HG03460 (cell line): ENCODE measurements around the gene BCL6B.
"Not testable (repeated sequence)": the region's sequence is repeated elsewhere in the genome, so short reads cannot be mapped to it uniquely, and the experiment has no call there.

ENCODE experiments used
- ATAC-seq: cut with Tn5 transposase; IDR thresholded peaks from one replicate; pipeline ENCODE4 v1.9.1; 2021; ENCODE audit not compliant: unreplicated experiment

The BCL6B gene

DNA sequence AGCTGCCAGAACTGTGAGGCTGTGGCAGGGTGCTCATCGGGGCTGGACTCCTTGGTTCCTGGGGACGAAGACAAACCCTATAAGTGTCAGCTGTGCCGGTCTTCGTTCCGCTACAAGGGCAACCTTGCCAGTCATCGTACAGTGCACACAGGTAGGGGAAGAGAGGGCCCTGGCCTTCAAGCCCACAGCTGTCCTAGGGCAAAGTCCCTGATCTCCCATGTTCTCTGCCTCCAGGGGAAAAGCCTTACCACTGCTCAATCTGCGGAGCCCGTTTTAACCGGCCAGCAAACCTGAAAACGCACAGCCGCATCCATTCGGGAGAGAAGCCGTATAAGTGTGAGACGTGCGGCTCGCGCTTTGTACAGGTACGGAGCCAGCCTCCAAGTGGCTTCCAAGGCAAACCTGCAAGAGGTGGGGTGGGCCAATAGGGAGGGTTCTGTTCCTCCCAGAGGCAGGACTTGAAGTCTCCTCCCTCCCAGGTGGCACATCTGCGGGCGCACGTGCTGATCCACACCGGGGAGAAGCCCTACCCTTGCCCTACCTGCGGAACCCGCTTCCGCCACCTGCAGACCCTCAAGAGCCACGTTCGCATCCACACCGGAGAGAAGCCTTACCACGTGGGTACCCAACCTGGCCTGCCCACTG, 3.7 kb downstream of the BCL6B start:
- no peak for ATAC-seq

DNA sequence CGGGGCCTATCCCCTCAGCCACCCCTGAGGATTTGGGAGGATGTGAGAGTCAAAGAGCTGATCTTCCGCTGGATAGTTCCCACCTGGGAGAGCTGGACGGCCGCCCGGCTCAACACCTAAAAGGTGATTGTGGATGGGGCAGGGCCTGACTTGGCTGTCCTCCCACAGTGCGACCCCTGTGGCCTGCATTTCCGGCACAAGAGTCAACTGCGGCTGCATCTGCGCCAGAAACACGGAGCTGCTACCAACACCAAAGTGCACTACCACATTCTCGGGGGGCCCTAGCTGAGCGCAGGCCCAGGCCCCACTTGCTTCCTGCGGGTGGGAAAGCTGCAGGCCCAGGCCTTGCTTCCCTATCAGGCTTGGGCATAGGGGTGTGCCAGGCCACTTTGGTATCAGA, 4.5 kb downstream of the BCL6B start:
- no peak for ATAC-seq

DNA sequence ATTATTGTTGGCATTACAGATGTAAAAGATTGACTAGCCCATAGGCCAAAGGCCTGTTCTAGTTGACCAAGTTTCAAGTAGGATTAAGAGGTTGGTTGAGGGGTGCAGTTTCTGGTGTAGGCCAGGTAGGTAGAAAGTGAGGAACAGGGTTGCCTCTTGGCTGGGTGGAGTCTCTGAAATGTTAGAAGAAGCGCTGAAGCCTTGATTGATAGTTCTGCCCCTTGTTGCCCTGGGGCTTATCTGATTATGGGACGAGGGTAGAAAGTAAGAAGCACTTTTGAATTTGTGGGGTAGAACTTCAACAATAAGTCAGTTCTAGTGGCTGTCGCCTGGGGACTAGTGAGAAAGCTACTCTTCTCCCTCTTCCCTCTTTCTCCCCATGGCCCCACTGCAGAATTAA, 6.2 kb downstream of the BCL6B start:
- ATAC-seq: no peak

DNA sequence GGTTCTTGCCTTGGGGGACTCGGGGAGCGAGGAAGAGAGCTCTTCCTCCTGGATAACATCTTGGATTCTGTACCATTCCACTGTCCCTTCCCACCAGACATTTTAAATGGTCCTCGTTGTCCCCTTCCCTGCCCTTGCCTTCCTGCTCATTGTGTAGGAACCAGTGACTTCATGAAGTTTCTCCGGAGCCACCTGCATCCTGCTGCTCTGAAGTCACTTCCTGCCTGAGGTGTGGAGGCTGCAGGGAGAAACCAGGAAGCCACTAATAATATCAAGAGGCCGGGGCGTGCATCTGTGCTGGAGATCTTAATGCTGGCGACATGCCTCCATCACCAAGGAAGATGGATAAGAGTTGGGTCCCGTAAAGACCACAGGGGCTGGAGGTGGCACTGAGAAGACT, 6.8 kb downstream of the BCL6B start:
- ATAC-seq: no peak

DNA sequence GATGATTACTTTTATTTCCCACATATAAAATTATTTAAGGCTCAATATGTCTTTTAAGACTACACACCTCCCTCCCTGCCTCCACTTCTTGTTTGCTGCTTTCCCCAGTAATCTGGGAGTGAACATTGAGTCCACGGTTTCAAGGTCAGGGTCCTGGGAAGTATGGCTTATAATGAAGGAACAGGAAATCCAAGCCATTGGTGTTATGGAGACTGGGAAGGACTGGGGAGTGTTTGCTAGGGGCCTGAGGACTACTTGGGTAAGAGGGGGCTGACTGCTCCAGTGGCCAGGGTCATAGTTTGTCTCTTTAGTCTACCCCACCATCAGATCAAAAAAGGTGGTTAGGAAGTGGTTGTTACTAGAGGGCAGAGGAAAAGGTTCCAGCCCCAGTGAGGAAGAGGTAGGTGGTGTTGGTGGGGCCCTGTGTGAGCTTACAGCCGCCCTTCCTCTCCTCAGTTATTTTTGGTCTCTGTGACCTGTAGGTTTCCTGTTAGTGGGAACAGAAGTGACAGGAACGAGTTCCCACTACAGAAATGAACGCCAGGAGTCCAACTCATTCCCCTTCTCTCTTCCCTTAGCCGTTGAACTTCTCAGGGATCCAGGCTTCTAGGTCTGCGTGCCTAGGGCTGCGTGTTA, 12.2 kb downstream of the BCL6B start:
- peak; percentile 19 for ATAC-seq

DNA sequence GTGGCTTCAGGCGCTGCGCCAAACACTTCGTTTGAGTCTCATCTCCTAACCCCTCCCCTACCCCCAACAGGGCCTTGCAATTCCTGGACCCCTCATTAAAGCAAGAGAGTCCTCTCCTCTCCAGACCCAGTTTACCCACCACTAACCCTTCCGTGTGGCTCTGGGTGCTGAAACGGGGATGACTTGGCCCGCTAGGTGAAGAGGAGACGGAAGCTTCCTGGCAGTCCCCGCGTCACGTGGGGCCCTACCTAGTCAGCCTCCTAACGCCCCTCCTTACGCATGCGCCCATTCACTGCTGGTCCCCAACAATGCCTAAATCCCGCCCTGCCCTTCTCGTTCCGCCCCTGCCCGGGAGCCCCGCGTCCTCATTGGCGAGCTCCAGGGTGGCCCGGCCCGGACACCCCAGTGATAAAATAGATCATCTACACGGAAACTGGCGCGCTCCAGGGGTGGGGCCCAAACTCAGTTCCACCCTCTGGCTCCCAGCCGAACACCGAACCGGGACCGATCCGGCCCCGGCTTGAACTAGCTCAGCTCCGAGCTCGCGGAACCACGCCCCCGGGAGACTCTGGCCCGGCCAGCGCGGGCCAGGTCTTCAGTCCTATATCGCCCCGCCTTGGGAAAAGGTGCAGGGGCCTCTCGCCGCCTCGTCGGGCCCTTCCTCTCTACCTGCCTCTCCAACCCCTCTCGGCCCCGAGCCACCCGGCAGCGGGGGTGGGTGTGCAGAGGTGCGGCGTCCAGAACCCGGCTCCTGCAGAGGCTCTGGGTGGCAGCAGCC, 12.9 kb downstream of the BCL6B start, which contains the start of gene SLC16A13:
Gene SLC16A13 (plus strand): TSS at position 425 of the 778 bp plus-strand sequence. CDS start 368 bp downstream, outside the sequence.
- peak; percentile 89 for ATAC-seq

DNA sequence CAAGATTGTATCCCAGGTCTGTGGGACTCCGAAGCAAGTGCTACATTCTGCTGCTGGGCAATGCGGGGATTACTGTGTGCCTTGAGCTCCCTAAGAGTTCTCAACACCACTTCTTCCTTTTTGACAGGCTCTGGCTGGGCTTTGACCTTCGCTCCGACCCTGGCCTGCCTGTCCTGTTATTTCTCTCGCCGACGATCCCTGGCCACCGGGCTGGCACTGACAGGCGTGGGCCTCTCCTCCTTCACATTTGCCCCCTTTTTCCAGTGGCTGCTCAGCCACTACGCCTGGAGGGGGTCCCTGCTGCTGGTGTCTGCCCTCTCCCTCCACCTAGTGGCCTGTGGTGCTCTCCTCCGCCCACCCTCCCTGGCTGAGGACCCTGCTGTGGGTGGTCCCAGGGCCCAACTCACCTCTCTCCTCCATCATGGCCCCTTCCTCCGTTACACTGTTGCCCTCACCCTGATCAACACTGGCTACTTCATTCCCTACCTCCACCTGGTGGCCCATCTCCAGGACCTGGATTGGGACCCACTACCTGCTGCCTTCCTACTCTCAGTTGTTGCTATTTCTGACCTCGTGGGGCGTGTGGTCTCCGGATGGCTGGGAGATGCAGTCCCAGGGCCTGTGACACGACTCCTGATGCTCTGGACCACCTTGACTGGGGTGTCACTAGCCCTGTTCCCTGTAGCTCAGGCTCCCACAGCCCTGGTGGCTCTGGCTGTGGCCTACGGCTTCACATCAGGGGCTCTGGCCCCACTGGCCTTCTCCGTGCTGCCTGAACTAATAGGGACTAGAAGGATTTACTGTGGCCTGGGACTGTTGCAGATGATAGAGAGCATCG, 15.4 kb downstream of the BCL6B start:
- no peak for ATAC-seq

DNA sequence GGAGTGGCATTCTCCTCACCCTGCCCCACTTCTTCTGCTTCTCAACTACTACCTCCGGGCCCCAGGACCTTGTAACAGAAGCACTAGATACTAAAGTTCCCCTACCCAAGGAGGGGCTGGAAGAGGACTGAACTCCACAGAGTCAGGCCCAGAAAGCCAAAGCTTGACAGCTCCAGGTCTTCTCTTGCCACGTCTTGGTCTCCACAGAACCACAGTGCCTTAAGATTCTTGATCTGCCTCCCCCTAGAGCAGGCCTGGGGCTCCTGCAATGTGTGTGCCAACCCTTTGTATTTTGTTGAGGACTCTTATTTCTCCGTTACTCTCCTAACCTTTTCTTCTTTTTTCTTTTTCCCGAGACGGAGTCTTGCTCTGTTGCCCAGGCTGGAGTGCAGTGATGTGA, 17.0 kb downstream of the BCL6B start:
- ATAC-seq: no peak

DNA sequence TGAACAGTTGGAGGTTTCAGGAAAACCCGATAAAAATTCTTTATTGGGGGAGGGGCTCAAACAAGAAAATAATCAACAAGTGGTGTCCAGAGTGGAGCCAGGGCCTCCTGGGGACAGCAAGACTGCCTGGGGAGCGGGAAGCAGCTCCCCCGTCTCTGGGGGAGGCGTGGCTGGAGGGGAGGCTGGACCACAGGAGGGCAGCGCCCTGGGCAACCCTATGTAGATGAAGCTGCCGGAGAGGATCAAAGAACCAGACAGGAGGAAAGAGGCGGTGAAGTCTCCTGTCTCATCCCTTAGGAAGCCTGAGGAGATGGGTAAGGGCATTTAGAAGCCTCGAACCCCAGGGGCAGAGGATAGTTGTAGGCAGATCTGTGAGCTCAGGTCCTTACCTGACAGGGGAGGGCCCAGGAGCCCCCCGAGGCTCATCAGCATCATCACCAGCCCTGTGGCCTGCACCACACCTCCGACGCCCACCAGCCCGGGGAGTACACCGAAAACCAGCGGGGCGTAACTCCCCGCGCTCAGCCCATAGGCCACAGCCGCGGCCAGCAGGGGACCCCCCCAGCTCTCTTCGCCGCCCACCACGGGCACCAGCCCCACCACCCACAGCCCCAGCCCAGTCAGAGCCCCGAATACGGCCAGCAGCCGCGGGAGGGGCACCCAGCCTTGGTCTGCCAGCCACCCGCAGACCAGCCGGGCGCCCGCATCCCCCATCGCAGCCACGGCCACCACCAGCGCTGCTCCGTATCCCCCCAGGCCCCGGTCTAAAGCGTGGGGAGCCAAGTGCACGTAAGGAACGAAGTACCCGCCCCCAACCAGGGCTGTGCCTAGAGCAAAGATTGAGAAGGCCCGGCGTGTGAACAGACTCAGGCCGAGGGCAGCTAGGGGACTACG, 19.0 kb downstream of the BCL6B start:
- no peak for ATAC-seq

DNA sequence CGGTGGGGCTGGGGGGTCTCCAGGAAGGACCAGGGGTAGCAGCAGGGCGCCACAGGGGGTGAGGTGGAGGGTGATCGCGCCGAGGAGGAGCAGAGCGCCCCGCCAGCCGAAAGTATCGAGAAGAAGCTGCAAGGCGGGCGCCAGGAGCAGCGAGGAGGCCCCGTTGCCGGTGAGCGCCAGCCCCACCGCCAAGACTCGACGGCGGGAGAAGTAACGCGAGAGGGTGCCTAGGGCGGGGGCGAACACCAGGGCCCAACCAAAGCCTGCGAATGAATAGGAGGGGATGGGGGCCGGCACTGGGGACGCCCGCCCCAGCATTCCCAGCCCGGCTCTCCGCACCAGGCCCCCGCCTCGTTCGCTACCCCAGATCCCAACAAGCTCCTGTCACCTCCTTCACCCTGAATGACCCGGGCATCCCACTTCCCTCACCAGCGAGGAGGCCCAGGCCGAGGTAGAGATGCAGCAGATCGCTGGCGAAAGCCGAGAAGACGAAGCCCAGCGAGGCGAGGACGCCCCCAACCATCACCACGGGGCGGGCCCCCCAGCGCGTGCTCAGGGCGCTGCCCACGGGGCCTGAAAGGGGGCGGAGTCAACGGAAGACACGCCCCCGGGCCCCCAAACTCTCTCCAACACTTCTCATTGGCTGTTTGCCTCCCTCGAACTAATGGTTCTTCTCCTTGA, 19.8 kb downstream of the BCL6B start:
- ATAC-seq: no peak

DNA sequence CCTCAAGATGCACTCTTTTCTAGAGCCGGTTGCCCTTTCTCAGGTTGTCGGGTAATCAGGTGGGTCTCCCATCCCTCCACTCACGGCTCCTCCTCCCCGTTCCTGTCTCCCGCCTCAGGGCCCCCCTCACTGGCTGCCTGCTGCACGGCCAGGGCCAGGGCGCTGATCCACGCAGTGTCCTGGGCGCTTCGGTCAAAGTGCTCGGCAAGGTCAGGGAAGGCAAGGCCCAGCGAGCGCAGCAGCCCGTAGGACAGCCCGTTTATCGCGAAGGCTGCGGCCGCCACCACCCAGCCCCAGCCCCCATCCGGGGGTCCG, 20.3 kb downstream of the BCL6B start:
- ATAC-seq: no peak

DNA sequence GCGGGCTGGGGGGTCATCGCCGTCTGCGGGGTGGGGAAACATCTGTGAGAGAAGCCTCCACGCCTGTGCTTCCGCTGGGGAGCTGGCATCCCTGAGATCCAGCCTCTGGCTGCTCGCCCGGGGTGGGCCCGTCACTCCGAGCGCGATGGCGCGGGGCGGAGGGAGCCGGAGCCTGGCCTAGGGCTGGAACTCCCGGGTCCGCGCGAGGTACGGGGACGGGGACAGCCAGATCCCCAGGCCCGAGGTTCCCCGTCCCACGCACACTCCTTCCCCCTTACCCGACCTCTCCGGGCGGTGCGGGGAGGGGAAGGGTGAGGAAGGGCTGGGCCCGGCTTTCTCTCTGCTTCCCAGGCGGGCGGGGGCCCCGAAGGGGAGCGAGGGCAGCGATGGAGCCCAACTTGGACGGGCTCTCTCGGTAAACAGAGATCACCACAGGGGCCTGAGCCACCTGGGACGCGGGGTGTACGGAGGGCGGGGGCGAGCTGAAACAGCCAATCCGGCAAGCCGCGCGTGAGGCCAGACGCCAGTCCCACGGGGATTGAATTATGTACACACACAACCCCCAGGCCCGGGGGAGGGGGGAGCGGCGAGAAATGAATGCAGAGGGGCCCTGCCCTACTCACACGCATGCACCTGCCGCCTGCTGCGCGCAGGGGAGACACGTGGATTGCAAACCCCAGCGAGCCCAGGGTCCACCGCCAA, 20.8 kb downstream of the BCL6B start, which contains the start of gene SLC16A11:
Gene SLC16A11 (minus strand): TSS at position 596 of the 702 bp plus-strand sequence. CDS start 579 bp downstream, at position 17.
- ATAC-seq: no peak

DNA sequence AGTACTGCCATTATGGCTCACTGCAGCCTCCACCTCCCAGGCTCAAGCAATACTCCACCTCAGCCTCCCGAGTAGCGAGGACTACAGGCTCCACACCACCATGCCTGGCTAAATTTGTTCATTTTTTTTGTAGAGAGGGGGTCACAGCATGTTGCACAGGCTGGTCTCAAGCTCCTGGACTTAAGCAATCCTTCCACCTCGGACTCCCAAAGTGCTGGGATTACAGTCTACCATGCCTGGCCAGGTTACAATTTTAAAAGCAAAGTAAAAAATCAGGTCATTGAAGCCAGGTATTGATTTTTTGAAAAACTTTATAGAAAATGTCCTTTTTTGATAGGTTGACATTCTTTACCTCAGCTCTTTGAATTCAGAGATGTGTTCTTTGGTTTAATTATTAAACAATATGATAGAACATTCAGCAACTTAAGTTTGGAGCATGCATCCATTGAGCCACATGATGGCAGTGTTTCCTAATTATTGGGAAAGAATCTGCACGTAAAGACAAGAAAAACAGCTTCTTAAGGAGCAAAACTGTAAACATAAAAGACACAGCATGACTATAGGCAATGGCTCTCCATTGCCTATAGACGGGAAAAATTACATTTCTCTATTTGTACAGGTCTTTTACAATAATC, 22.8 kb downstream of the BCL6B start:
- ATAC-seq: no peak

DNA sequence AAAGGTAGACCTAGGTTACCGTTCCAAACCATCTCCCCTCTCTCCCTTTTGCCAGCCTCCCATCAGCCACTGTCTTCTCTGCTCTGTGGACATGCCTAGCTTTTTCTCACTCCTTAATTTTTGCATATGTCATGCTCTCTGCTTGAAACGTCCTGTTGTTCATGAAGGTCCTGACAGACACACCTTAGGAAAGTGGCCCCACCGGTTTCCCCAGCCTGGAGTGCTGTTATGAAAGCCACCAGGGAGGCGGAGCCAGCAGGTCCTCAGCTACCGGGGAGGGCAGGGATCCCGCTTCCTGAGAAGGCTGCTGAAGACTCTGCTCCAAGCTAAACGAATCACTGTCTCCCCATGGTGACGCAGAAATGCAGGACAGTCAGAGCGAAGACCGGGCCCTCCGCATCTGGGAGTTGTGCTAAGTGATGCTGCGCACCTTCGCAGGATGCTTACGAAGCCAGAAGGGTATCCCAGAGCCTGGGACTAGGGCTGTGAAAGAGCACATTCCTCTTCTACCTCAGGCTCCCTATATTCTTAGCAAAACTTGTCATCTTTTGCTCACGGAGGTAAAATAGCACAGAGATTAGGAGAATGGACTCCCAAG, 23.4 kb downstream of the BCL6B start:
- ATAC-seq: no peak

DNA sequence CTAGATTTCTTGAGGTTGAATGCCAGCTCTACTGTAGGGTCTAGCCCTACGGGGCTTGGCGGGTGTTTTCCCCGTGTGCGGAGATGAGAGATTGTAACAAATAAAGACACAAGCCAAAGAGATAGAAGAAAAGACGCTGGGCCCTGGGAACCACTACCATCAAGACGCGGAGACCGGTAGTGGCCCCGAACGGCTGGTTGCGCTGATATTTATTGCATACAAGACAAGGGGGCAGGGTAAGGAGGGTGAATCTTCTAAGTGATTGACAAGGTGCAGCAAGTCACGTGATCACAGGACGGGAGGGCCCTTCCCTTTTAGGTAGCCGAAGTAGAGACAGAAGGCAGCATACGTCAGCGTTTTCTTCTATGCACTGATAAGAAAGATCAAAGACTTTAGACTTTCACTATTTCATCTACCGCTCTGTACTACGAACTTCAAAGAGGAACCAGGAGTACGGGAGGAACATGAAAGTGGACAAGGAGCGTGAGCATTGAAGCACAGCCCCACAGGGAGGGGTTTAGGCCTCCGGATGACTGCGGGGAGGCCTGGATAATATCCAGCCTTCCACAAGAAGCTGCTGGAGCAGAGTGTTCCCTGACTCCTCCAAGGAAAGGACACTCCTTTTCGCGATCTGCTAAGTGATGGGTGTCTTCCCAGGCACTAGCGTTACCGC, 24.0 kb downstream of the BCL6B start:
- not testable (repeated sequence) for ATAC-seq

DNA sequence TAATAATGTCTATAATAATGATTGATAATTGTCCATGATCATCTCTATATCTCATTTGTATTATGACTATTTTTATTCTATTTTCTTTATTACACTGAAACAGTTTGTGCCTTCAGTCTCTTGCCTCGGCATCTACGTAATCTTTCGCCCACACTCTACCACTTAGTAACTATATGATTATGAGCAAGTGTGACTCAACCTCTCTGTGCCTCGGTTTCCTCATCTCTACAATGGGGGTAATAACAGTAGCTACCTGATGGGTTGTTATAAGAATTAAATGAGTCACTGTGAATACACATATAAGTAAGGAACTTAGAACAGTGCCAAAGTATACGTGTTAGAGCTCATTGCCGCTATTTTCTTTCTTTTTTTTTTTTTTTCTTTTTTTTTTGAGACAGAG, 24.7 kb downstream of the BCL6B start:
- no peak for ATAC-seq

DNA sequence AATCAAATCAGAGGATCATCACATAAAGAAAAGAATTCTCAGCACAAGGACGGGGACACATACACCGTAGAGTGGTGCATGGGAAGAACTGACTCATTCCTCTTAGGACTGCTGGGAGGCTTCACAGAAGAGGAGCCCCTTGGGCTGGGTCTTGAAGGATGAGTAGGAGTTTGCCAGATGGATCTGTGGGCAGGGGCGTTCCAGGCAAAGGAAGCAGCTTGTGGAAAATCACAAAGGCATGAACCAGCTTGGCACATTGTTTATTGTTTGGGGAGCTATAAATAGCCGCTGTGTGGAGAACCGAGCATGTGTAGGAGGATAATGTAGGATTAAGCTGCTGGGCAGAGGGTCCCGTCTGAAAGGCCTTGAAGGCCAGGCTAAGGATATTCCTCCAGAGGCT, 26.1 kb downstream of the BCL6B start:
- no peak for ATAC-seq

DNA sequence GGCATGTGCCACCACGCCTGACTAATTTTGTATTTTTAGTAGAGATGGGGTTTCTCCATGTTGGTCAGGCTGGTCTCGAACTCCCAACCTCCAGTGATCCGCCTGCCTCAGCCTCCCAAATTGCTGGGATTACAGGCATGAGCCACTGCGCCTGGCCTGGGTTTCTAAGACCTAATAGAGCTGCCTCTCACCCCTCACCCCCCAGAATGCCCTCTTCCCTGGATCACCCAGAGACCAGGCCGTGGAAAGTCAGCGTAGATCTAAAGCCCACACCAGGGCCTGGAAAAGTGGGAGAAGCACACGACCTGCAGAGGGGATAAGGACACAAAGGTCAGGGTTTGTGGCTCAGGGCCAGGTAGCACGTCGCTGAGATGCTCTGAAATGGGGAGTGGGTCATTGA, 27.7 kb downstream of the BCL6B start:
- not testable (repeated sequence) for ATAC-seq
